GM12878 (cell line): ENCODE data around the gene LEMD1. TPM values are rescaled to one million over a fixed set of nuclear protein-coding genes. Genes with fewer than 3 reads are reported as not detected.

Experiments used
- BHLHE40 ChIP-seq, 2 experiments: fragments of 450-650 bp in 1 of 2; IDR thresholded peaks; 2 replicates each; pipeline ENCODE4 v1.6.1; 2011 to 2017; ENCODE audit warnings: low read depth in 2 of 2, borderline replicate concordance in 1 of 2, improper control_type of control experiment in 1 of 2, low read length in 1 of 2, mild to moderate bottlenecking in 1 of 2
- BRCA1 ChIP-seq: IDR thresholded peaks from 2 replicates; pipeline ENCODE4 v1.6.1; 2011; ENCODE audit warnings: low read depth, low read length, improper control_type of control experiment
- CBX3 ChIP-seq: fragments of 200-600 bp; sonication (generic); IDR thresholded peaks from 2 replicates; pipeline ENCODE4 v1.6.1; 2016; ENCODE audit warnings: low read depth, borderline replicate concordance
- CTCF ChIP-seq, 3 experiments: IDR thresholded peaks in 2 of 3; conservative IDR thresholded peaks in 1 of 3; 2 replicates each; pipeline ENCODE4 v1.5.1; 2011; ENCODE audit warnings: low read depth in 3 of 3, low read length in 3 of 3, mild to moderate bottlenecking in 3 of 3, control low read depth in 2 of 3, moderate library complexity in 2 of 3, inconsistent platforms in 1 of 3, mixed read lengths in 1 of 3; ENCODE audit not compliant: control insufficient read depth in 2 of 3, insufficient read depth in 1 of 3; ENCODE audit errors: extremely low read depth in 1 of 3
- ELK1 ChIP-seq: IDR thresholded peaks from 2 replicates; pipeline ENCODE4 v1.6.1; 2012; ENCODE audit warnings: low read depth, low read length, improper control_type of control experiment
- ESRRA ChIP-seq: IDR thresholded peaks from 2 replicates; pipeline ENCODE4 v1.6.1; 2012; ENCODE audit warnings: mild to moderate bottlenecking, low read length, improper control_type of control experiment
- FOXK2 ChIP-seq: fragments of 450-650 bp; IDR thresholded peaks from 2 replicates; pipeline ENCODE4 v1.6.1; 2017; ENCODE audit warnings: mild to moderate bottlenecking, moderate library complexity
- MLLT1 ChIP-seq: fragments of 450-650 bp; IDR thresholded peaks from 2 replicates; pipeline ENCODE4 v1.6.1; 2016; ENCODE audit warnings: mild to moderate bottlenecking
- MYC ChIP-seq: IDR thresholded peaks from 2 replicates; pipeline ENCODE4 v1.6.1; 2011; ENCODE audit warnings: mild to moderate bottlenecking, low read length, moderate library complexity, inconsistent platforms; ENCODE audit not compliant: insufficient read depth, insufficient replicate concordance, insufficient read length, severe bottlenecking
- NKRF ChIP-seq: fragments of 450-650 bp; conservative IDR thresholded peaks from 2 replicates; pipeline ENCODE4 v1.6.1; 2017; ENCODE audit warnings: mild to moderate bottlenecking, moderate library complexity
- PRDM15 ChIP-seq: fragments of 450-650 bp; formaldehyde crosslinking; IDR thresholded peaks from 2 replicates; pipeline ENCODE4 v1.4.0; 2020; ENCODE audit warnings: mild to moderate bottlenecking, moderate library complexity
- RFX5 ChIP-seq: IDR thresholded peaks from 2 replicates; pipeline ENCODE4 v1.6.1; 2011; ENCODE audit warnings: low read depth, low read length, improper control_type of control experiment
- RUNX3 ChIP-seq: IDR thresholded peaks from 2 replicates; pipeline ENCODE4 v1.6.1; 2012; ENCODE audit warnings: low read length, inconsistent platforms
- SREBF2 ChIP-seq: IDR thresholded peaks from 2 replicates; pipeline ENCODE4 v1.6.1; 2012; ENCODE audit warnings: mild to moderate bottlenecking, low read length
- SRF ChIP-seq, 2 experiments: IDR thresholded peaks; 2 replicates each; pipeline ENCODE4 v1.6.1; 2011; ENCODE audit warnings: low read depth in 2 of 2, low read length in 2 of 2, mild to moderate bottlenecking in 1 of 2, moderate library complexity in 1 of 2
- SUPT20H ChIP-seq: IDR thresholded peaks from 2 replicates; pipeline ENCODE4 v1.6.1; 2011; ENCODE audit warnings: low read depth, mild to moderate bottlenecking, low read length, moderate library complexity, borderline replicate concordance; ENCODE audit not compliant: control insufficient read depth
- TBL1XR1 ChIP-seq: IDR thresholded peaks from 2 replicates; pipeline ENCODE4 v1.6.1; 2012; ENCODE audit warnings: low read depth, low read length, improper control_type of control experiment
- WRNIP1 ChIP-seq: IDR thresholded peaks from 2 replicates; pipeline ENCODE4 v1.6.1; 2011; ENCODE audit warnings: low read depth, low read length, improper control_type of control experiment, borderline replicate concordance
- ZNF24 ChIP-seq: fragments of 450-650 bp; IDR thresholded peaks from 2 replicates; pipeline ENCODE4 v1.6.1; 2017; ENCODE audit warnings: antibody characterized with exemption, mild to moderate bottlenecking
- polyA plus RNA-seq, 11 experiments: library from polyadenylated mRNA; depleted of rRNA in 4 of 11; unstranded in 6 of 11; stranded (reverse) in 5 of 11; fragments of >200 nt; fragmentation: Nextera tagmentation in 4 of 11; fragmentation: Illumina TruSeq in 1 of 11; extraction: Ambion mirVana in 4 of 11; extraction: Trizol in 1 of 11; gene quantifications; 1 replicate in 1 of 11; 2 replicates in 10 of 11; pipeline versions ENCODE4 v1.2.1 to v1.2.3, GENCODE V29; 2011 to 2016; ENCODE audit warnings: inconsistent platforms in 2 of 11, missing spikeins in 2 of 11, low read depth in 1 of 11
- total RNA-seq, 4 experiments: library from RNA; depleted of rRNA in 3 of 4; stranded (reverse); fragments of >200 nt in 3 of 4; fragmentation: Illumina TruSeq in 1 of 4; extraction: Trizol in 1 of 4; gene quantifications; 2 replicates each; pipeline versions ENCODE4 v1.2.1 to v1.2.3, GENCODE V29; 2013 to 2021

The LEMD1 gene
- total and polyA plus RNA-seq, 10 of the 15 experiments (the other 5 are each of a cell fraction or from before 2014, with no cell fraction given): 0.19 to 1.2 (median 0.26) TPM; not detected in 7

- TF ChIP-seq RUNX3 (peak; percentile 37), SRF (IDR thresholded peaks at IDR 0.05; ENCODE audit: low read depth in 2 of 2, low read length in 2 of 2) (no peak), PRDM15 (CRISPR knock-in tag) (no peak), WRNIP1 (no peak), RFX5 (no peak), CBX3 (no peak), SUPT20H (no peak), CTCF (IDR thresholded peaks at IDR 0.05 in 2 of 3, conservative IDR thresholded peaks at IDR 0.05 in 1 of 3; ENCODE audit: control insufficient read depth in 2 of 3, extremely low read depth in 1 of 3, insufficient read depth in 1 of 3, low read depth in 3 of 3, low read length in 3 of 3) (no peak), ZNF24 (no peak), BRCA1 (no peak), ESRRA (no peak), ELK1 (no peak), MLLT1 (no peak), SREBF2 (no peak), BHLHE40 (IDR thresholded peaks at IDR 0.05; ENCODE audit: borderline replicate concordance in 1 of 2, low read depth in 2 of 2, low read length in 1 of 2) (peak; percentile 44 to 79; a peak in 3 of 4 replicates), MYC (no peak), NKRF (no peak), FOXK2 (no peak), TBL1XR1 (no peak)
Measured at GRCh38 chr1:205440476-205441317, 18.8 kb upstream of the LEMD1 start (continued).
